Measurements from ENCODE around the gene SLC30A3.

The SLC30A3 gene

DNA sequence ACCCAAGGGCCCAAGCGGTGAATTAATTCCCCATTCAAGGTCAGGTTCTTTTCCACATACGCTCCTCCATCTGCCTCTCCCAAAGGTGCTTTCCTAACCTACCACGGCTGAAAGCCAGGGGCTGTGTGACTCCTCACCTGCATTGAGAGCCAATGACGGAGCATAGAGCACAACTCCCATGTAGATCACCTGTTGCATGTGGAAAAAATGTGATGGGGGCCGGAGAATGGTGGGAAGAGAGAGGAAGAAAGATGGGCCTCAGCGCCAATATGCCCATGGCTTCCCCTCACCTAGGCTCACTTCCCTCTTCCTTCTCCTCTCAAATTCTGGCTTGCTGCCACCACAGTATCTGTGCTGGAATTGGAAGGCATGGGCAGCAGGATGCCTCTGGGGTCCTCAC lies 56.5 kb downstream of the SLC30A3 start:
- Histone ChIP-seq H2AFZ (ENCODE audit: low read depth, low read length) (no peak overlapping the region), H3K9ac (ENCODE audit: low read length) (no peak overlapping the region), H3K9me3 (ENCODE audit: insufficient read depth, low read length) (no peaks in the 10 kb centered on the region), H3K4me3 (ENCODE audit: low read length) (no peak overlapping the region), H3K27me3 (ENCODE audit: low read depth, low read length) (no peaks in the 10 kb centered on the region), H4K20me1 (ENCODE audit: insufficient read depth, low read length) (no peaks in the 10 kb centered on the region), H3K4me1 (ENCODE audit: low read length) (peaks cover 4% of the 10 kb centered on the region), H3K79me2 (ENCODE audit: low read length) (peaks cover 4% of the 10 kb centered on the region), H3K36me3 (replicated peaks; ENCODE audit: low read depth, low read length) (peaks cover 25% of the 10 kb centered on the region), H3K4me2 (ENCODE audit: low read length) (no peak overlapping the region), H3K27ac (ENCODE audit: low read length) (no peak overlapping the region)
- TF ChIP-seq EZH2phosphoT487 (IDR thresholded peaks at IDR 0.05; ENCODE audit: low read depth) = no peak
- TF ChIP-seq, protein P1, sequence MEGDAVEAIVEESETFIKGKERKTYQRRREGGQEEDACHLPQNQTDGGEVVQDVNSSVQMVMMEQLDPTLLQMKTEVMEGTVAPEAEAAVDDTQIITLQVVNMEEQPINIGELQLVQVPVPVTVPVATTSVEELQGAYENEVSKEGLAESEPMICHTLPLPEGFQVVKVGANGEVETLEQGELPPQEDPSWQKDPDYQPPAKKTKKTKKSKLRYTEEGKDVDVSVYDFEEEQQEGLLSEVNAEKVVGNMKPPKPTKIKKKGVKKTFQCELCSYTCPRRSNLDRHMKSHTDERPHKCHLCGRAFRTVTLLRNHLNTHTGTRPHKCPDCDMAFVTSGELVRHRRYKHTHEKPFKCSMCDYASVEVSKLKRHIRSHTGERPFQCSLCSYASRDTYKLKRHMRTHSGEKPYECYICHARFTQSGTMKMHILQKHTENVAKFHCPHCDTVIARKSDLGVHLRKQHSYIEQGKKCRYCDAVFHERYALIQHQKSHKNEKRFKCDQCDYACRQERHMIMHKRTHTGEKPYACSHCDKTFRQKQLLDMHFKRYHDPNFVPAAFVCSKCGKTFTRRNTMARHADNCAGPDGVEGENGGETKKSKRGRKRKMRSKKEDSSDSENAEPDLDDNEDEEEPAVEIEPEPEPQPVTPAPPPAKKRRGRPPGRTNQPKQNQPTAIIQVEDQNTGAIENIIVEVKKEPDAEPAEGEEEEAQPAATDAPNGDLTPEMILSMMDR (IDR thresholded peaks at IDR 0.05; ENCODE audit: low read depth, low read length) = no peak

DNA sequence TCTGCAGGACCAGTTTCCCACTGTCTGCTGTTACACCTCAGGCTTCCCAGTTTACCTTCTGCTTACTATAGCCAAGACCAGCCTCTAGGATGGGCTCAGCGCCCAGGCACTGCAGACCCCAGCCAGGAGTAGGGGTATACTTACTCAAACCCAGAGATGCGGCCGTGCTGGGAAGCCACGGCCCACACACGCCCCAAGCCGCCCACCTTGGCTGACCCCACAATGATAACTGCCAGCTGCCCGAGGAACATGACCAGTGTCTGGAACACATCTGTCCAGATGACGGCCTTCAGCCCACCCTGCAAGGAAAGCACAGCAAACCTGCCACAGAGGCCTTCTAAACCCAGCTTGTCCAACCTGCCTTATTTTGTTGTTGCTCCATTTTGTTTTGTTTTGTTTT lies 57.6 kb downstream of the SLC30A3 start:
- Histone ChIP-seq H3K27me3 (ENCODE audit: low read depth, low read length) (no peaks in the 10 kb centered on the region), H3K9me3 (ENCODE audit: insufficient read depth, low read length) (no peaks in the 10 kb centered on the region), H4K20me1 (ENCODE audit: insufficient read depth, low read length) (no peaks in the 10 kb centered on the region), H3K36me3 (replicated peaks; ENCODE audit: low read depth, low read length) (peaks cover 25% of the 10 kb centered on the region), H3K4me2 (ENCODE audit: low read length) (no peak overlapping the region), H3K79me2 (ENCODE audit: low read length) (no peaks in the 10 kb centered on the region), H3K4me1 (ENCODE audit: low read length) (no peaks in the 10 kb centered on the region), H2AFZ (ENCODE audit: low read depth, low read length) (no peak overlapping the region), H3K9ac (ENCODE audit: low read length) (no peak overlapping the region), H3K4me3 (ENCODE audit: low read length) (no peak overlapping the region), H3K27ac (ENCODE audit: low read length) (no peak overlapping the region)
- TF ChIP-seq, protein P1 (IDR thresholded peaks at IDR 0.05; ENCODE audit: low read depth, low read length) = no peak
- no peak for TF ChIP-seq EZH2phosphoT487 (IDR thresholded peaks at IDR 0.05; ENCODE audit: low read depth)

DNA sequence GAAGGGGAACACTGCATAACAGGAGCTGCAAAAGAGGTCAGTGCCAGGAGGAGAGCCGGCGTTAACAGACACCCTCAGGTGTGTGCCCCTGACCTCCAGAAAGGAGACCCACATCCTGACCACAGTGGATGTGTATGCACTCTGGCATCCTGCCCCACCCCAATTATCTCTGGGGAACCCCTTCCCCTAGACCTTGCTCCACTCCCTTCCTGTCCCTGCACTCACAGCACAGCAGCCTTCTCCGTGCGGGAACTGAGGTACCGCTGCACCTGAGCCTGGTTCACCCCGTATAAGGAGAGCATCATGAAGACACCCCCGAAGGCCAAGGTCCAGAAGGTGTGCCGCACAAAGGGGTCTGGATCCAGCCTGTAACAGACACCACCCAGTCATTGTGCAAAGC lies 58.3 kb downstream of the SLC30A3 start:
- Histone ChIP-seq H3K4me1 (ENCODE audit: low read length) (no peaks in the 10 kb centered on the region), H3K9me3 (ENCODE audit: insufficient read depth, low read length) (no peaks in the 10 kb centered on the region), H3K9ac (ENCODE audit: low read length) (no peak overlapping the region), H4K20me1 (ENCODE audit: insufficient read depth, low read length) (no peaks in the 10 kb centered on the region), H2AFZ (ENCODE audit: low read depth, low read length) (no peak overlapping the region), H3K36me3 (replicated peaks; ENCODE audit: low read depth, low read length) (peaks cover 25% of the 10 kb centered on the region), H3K27ac (ENCODE audit: low read length) (no peak overlapping the region), H3K79me2 (ENCODE audit: low read length) (no peaks in the 10 kb centered on the region), H3K27me3 (ENCODE audit: low read depth, low read length) (no peaks in the 10 kb centered on the region), H3K4me2 (ENCODE audit: low read length) (no peak overlapping the region), H3K4me3 (ENCODE audit: low read length) (no peak overlapping the region)
- TF ChIP-seq EZH2phosphoT487 (IDR thresholded peaks at IDR 0.05; ENCODE audit: low read depth) = no peak

DNA sequence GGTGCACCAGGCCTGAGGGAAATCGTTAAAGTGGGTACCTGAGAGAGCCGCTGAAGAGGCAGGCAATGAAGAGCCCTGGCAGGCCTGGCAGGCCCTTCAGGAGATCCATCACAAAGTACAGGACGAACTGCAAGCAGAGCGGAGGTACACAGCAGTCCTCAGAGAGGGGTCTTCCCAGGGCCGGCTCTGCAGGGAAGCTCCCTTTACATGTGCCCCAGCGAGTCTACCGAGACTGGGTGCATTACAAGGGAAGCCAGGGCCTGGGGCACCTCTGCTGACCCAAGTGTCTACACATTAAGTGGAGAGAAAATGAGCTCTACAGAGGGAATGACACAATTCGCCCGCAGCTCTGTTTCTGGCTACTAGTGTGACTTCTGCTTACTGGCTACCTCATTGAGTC lies 59.1 kb downstream of the SLC30A3 start:
- no peak overlapping the region for H3K4me2 ChIP-seq (ENCODE audit: low read length)
- H2AFZ ChIP-seq (ENCODE audit: low read depth, low read length) = no peak overlapping the region
- H3K36me3 ChIP-seq (replicated peaks; ENCODE audit: low read depth, low read length) = peaks cover 25% of the 10 kb centered on the region
- H3K27ac ChIP-seq (ENCODE audit: low read length) = no peak overlapping the region
- no peaks in the 10 kb centered on the region for H3K27me3 ChIP-seq (ENCODE audit: low read depth, low read length)
- H3K4me1 ChIP-seq (ENCODE audit: low read length) = no peaks in the 10 kb centered on the region
- H3K9ac ChIP-seq (ENCODE audit: low read length) = no peak overlapping the region
- H3K79me2 ChIP-seq (ENCODE audit: low read length) = no peaks in the 10 kb centered on the region
- TF ChIP-seq, protein P1 (IDR thresholded peaks at IDR 0.05; ENCODE audit: low read depth, low read length) = no peak
- TF ChIP-seq EZH2phosphoT487 (IDR thresholded peaks at IDR 0.05; ENCODE audit: low read depth) = no peak
- no peaks in the 10 kb centered on the region for H4K20me1 ChIP-seq (ENCODE audit: insufficient read depth, low read length)
- H3K4me3 ChIP-seq (ENCODE audit: low read length) = no peak overlapping the region
- no peaks in the 10 kb centered on the region for H3K9me3 ChIP-seq (ENCODE audit: insufficient read depth, low read length)

All from OCI-LY3 (cell line).